Activated naive CD8-positive, alpha-beta T cell treated with anti-CD3 and anti-CD28 coated beads, Interleukin-2, amount 50 U/mL, for 24 hours (primary cell): Measurements from ENCODE around the gene ZNF836.
"Not testable (repeated sequence)": the region's sequence is repeated elsewhere in the genome, so short reads cannot be mapped to it uniquely, and the experiment has no call there.

ENCODE experiments used
- ATAC-seq: fragments of 150-1000 bp; cut with Tn5 transposase; one replicate; pipeline ENCODE4 v1.10.0; 2021
- DNase-seq: peaks from one replicate; pipeline ENCODE4 v3.0.0; 2021
- H3K27ac Mint-ChIP-seq: one replicate; pipeline ENCODE4 v1.8.0; 2021; ENCODE audit warnings: mild to moderate bottlenecking, mixed read lengths
- H3K27me3 Mint-ChIP-seq: one replicate; pipeline ENCODE4 v1.8.0; 2021; ENCODE audit warnings: mixed read lengths
- H3K36me3 Mint-ChIP-seq: one replicate; pipeline ENCODE4 v1.8.0; 2021; ENCODE audit warnings: low read depth, mixed read lengths
- H3K4me1 Mint-ChIP-seq: one replicate; pipeline ENCODE4 v1.8.0; 2021; ENCODE audit warnings: mixed read lengths
- H3K4me3 Mint-ChIP-seq: one replicate; pipeline ENCODE4 v1.8.0; 2021; ENCODE audit warnings: mild to moderate bottlenecking, moderate library complexity, mixed read lengths
- H3K9me3 Mint-ChIP-seq: one replicate; pipeline ENCODE4 v1.8.0; 2021; ENCODE audit warnings: mixed read lengths

ZNF836 gene

DNA sequence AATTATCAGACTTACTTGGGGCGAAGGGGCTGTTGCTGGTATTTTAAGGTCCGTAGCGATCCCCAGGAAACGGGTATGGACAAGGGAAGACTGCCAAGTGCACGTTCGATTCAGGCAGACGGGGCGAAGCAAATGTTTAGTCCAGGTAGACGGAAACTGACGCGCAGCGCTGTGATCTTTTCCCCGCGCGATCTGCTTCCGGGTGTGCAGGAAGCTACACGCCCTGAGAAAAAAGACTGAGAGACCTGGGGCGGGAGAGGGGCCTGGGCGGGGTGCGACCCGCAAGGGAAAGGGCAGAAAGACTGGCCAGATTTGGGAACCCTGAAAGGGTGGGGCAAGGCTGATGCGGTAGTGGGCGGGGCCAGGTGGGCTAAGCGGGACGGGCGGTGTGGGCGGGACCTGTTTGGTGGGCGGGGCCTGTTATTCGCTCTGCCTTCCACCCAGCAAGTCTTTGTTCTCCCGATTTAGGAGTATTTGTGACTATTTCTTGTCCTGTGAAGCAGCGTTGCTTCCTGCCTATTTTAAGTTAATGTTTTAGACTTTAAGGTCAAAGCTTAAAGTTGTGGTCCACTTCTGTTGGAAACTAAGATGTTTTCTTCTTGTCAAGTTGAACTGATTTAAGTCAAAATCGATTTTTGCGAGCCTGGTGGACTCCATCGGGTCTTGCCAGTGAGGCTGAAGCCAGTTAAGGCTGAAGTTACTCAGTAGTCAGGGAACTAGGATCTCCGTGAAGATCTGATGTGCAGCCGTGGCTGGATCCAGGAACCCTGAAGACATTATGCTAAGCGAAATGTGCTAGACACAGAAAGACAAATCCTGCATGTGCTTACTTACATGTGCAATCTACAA is at the start of gene ZNF836:
Gene ZNF836, minus strand, starts transcription at position 301 of the 849 bp plus-strand sequence. CDS start 3,549 bp downstream, outside the sequence.
- H3K9me3 Mint-ChIP-seq = peaks cover 16% of the 10 kb centered on the region
- ATAC-seq = peak; percentile 94
- DNase-seq = peak; percentile 92
- peak within 1 kb of the TSS; percentile 93 for H3K27ac Mint-ChIP-seq
- H3K36me3 Mint-ChIP-seq = peaks cover 37% of the 10 kb centered on the region
- H3K27me3 Mint-ChIP-seq = no peaks in the 10 kb centered on the region
- H3K4me1 Mint-ChIP-seq = peaks cover 34% of the 10 kb centered on the region
- peak within 1 kb of the TSS; percentile 97 for H3K4me3 Mint-ChIP-seq

DNA sequence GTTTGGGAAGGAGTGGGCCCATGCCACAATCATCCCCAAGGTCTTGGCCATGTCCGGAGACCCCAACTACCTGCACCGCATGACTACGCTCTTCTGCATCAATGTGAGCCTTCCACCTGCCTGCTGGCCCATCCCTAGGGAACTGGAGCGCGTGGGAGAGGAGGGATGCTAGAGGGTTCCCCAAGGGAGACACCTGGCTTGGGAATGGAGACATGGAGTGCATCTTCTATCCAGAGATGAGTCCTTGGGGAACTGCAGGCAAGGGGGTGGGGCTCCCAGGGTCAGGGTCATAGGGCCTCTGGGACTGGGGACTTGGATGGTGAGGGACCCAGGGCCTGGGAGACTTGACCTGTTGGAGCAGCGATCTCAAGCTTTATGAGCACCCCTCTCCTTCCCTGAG is 49.6 kb upstream of the ZNF836 start:
- H3K9me3 Mint-ChIP-seq = no peaks in the 10 kb centered on the region
- DNase-seq = no peak

DNA sequence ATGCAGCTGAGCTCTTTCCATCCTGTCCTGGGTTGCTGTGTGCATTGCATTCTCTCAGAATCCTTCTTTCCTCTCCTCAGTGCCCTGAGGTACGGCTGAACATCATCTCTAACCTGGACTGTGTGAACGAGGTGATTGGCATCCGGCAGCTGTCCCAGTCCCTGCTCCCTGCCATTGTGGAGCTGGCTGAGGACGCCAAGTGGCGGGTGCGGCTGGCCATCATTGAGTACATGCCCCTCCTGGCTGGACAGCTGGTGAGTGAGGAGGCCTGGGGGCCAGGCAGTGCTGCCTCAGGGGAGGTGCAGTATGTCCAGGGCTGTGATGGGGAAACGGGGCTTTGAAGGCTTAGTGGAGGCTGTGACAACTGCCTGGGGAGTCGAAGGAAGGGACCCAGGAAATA is 48.2 kb upstream of the ZNF836 start:
- ATAC-seq = no peak
- H3K36me3 Mint-ChIP-seq = peaks cover 67% of the 10 kb centered on the region
- no peaks in the 10 kb centered on the region for H3K27me3 Mint-ChIP-seq
- no peak overlapping the region for H3K4me3 Mint-ChIP-seq
- no peak overlapping the region for H3K27ac Mint-ChIP-seq
- DNase-seq = no peak
- no peaks in the 10 kb centered on the region for H3K4me1 Mint-ChIP-seq
- H3K9me3 Mint-ChIP-seq = no peaks in the 10 kb centered on the region

More for the DNA sequence above, 49.6 kb upstream of the ZNF836 start:
- H3K4me3 Mint-ChIP-seq = no peak overlapping the region
- H3K4me1 Mint-ChIP-seq = peaks cover 1% of the 10 kb centered on the region
- peaks cover 74% of the 10 kb centered on the region for H3K36me3 Mint-ChIP-seq
- no peak for ATAC-seq
- H3K27ac Mint-ChIP-seq = no peak overlapping the region
- no peaks in the 10 kb centered on the region for H3K27me3 Mint-ChIP-seq

DNA sequence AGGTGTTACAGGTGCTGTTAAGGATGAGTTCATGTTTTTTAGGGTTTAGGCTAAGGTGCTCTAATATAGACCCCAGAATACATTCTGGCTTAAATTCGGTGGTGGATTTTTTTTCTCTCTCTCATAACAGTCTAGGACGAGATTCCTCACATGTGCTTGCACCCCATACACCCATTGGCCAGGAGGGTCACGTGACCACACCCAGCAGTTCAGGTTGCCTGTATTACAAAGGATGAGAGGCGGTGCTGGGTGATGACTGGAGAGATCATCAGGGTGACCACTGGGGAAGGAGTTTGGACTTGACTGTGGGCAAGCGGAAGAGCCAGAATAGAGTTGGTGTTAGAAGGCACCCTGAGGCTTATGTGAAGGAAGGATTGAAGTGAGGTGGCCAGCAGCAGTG is 46.2 kb upstream of the ZNF836 start:
- H3K36me3 Mint-ChIP-seq = peaks cover 65% of the 10 kb centered on the region
- H3K9me3 Mint-ChIP-seq = no peaks in the 10 kb centered on the region

DNA sequence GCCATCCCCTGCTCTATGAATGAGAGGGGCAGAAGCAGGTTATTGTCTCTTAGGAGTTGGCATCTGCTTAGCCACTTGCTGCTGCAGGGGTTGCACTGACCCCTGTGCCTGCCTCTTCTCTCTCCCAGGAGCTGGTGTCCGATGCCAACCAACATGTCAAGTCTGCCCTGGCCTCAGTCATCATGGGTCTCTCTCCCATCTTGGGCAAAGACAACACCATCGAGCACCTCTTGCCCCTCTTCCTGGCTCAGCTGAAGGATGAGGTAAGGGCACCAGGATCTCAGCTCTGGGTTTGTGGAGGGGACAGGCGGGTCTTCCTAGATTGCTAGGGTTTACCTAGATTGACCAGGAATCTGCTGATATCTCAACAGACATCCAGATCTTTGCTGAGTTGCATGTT is 45.0 kb upstream of the ZNF836 start:
- H3K36me3 Mint-ChIP-seq = peaks cover 68% of the 10 kb centered on the region
- H3K27me3 Mint-ChIP-seq = no peaks in the 10 kb centered on the region
- H3K9me3 Mint-ChIP-seq = no peaks in the 10 kb centered on the region
- DNase-seq = no peak
- no peak overlapping the region for H3K27ac Mint-ChIP-seq
- no peaks in the 10 kb centered on the region for H3K4me1 Mint-ChIP-seq
- ATAC-seq = no peak
- H3K4me3 Mint-ChIP-seq = no peak overlapping the region

More for the DNA sequence above, 46.2 kb upstream of the ZNF836 start:
- peak overlapping the region; percentile 23 for H3K27ac Mint-ChIP-seq
- DNase-seq = no peak
- H3K4me1 Mint-ChIP-seq = no peaks in the 10 kb centered on the region
- H3K27me3 Mint-ChIP-seq = no peaks in the 10 kb centered on the region
- ATAC-seq = no peak
- H3K4me3 Mint-ChIP-seq = no peak overlapping the region

DNA sequence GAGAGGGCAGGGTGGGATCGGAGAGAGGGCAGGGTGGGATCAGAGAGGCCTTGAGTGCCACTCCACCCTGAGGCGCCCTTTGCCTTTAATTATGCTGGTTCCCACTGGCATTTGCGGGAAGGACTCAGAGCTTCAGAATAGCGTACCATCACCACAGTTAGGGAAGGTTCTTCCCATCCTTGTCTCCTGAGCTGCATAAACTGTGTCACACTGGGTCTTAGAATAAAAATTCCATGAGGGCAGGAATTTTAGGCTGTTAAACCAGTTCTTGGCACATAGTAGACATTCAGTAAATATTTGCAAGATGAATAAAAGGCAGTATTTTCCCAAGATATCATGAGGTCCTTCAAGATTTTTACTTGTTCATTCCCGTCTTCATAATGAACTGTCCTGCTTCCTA is 42.8 kb upstream of the ZNF836 start:
- Mint-ChIP-seq H3K4me1 (no peaks in the 10 kb centered on the region), H3K9me3 (no peaks in the 10 kb centered on the region), H3K4me3 (no peak overlapping the region), H3K36me3 (peaks cover 60% of the 10 kb centered on the region), H3K27me3 (no peaks in the 10 kb centered on the region), H3K27ac (no peak overlapping the region)
- DNase-seq (no peak), ATAC-seq (no peak)

DNA sequence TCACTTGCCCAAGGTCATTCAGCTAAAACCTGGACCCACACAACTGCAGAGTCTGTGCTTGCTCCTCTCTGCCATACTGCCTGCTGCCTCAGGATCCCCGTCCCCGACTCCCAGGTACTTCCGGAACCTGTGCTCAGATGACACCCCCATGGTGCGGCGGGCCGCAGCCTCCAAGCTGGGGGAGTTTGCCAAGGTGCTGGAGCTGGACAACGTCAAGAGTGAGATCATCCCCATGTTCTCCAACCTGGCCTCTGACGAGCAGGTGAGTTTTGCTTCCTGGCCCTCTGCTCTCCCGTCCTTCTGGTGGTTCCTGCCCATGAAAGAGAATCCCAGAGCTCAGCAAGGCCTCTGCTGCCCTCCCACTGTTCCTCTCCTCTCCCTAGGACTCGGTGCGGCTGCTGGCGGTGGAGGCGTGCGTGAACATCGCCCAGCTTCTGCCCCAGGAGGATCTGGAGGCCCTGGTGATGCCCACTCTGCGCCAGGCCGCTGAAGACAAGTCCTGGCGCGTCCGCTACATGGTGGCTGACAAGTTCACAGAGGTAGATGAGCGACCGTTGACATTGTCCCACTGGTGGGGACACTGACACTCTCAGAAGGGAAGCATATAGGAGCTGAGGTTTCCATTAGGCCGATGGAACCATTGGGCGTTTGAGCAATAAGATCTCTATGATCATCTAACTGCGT is 41.3 kb upstream of the ZNF836 start:
- Mint-ChIP-seq H3K27me3 (no peaks in the 10 kb centered on the region), H3K9me3 (no peaks in the 10 kb centered on the region), H3K4me3 (no peak overlapping the region), H3K4me1 (no peaks in the 10 kb centered on the region), H3K36me3 (peaks cover 54% of the 10 kb centered on the region), H3K27ac (no peak overlapping the region)
- ATAC-seq (no peak), DNase-seq (no peak)

DNA sequence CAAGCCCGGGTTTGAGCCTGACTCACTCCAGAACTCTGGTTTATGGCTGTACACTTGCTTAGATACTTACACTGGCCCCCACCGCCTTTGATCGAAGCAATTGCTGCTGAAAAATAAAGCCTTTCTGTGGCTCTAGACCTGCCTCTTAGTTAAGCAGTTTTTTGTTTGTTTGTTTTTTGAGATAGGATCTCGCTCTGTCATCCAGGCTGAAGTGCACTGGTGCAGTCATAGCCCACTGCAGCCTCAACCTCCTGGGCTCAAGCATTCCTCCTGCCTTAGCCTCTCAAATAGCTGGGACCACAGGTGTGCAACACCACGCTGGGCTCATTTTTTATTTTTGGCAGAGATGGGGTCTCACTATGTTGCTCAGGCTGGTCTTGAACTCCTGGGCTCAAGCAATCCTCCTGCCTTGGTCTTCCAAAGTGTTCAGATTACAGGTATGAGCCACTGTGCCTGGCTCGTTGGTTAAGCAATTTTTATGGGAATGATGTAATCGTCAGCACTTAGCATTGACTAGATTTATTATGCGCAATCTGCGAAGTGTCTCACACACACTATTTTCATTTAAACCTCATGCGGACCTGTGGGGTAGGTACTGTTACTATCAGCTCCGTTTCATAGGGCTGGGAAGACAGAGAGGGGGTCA is 40.6 kb upstream of the ZNF836 start:
- no peak overlapping the region for H3K27ac Mint-ChIP-seq
- H3K27me3 Mint-ChIP-seq = no peaks in the 10 kb centered on the region
- H3K4me3 Mint-ChIP-seq = no peak overlapping the region
- DNase-seq = no peak
- H3K4me1 Mint-ChIP-seq = no peaks in the 10 kb centered on the region
- H3K36me3 Mint-ChIP-seq = peaks cover 50% of the 10 kb centered on the region
- no peaks in the 10 kb centered on the region for H3K9me3 Mint-ChIP-seq
- no peak for ATAC-seq

DNA sequence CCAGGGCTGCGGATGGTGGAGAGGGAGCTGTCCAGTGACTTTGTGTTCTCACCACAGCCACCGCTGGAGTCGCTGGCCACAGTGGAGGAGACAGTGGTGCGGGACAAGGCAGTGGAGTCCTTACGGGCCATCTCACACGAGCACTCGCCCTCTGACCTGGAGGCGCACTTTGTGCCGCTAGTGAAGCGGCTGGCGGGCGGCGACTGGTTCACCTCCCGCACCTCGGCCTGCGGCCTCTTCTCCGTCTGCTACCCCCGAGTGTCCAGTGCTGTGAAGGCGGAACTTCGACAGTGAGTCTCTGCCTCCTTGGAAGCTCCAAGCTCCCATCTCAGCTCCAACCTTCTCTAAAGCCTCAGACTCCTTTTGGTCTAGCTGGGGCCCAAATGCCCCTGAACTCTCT is 39.8 kb upstream of the ZNF836 start:
- H3K27ac Mint-ChIP-seq = no peak overlapping the region
- H3K9me3 Mint-ChIP-seq = no peaks in the 10 kb centered on the region
- no peaks in the 10 kb centered on the region for H3K4me1 Mint-ChIP-seq
- ATAC-seq (no peak), DNase-seq (no peak)
- peaks cover 49% of the 10 kb centered on the region for H3K36me3 Mint-ChIP-seq
- H3K27me3 Mint-ChIP-seq = no peaks in the 10 kb centered on the region
- H3K4me3 Mint-ChIP-seq = no peak overlapping the region

DNA sequence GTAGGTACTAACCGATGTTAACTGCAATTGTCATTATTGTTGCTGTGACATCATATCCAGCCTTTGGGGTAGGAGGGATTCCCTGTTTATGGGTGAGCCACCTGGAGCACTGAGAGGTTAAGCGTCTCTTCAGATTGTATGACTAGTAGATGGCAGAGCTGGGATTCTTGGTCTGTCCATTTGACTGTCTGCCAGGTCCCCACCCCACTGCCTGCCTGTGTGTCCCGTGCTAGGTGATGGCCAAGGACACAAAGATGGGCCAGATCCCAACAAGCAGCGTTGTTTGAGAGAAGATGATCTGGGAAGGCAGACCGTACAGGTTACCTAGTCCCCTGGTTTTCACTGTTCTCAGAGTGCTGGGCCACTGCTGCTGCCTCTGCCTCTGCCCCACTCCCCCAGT is 35.1 kb upstream of the ZNF836 start:
- no peaks in the 10 kb centered on the region for H3K9me3 Mint-ChIP-seq
- H3K4me1 Mint-ChIP-seq = peaks cover 11% of the 10 kb centered on the region
- no peak for DNase-seq
- H3K36me3 Mint-ChIP-seq = peaks cover 53% of the 10 kb centered on the region
- no peak for ATAC-seq
- H3K27ac Mint-ChIP-seq = no peak overlapping the region
- H3K27me3 Mint-ChIP-seq = no peaks in the 10 kb centered on the region
- H3K4me3 Mint-ChIP-seq = no peak overlapping the region

DNA sequence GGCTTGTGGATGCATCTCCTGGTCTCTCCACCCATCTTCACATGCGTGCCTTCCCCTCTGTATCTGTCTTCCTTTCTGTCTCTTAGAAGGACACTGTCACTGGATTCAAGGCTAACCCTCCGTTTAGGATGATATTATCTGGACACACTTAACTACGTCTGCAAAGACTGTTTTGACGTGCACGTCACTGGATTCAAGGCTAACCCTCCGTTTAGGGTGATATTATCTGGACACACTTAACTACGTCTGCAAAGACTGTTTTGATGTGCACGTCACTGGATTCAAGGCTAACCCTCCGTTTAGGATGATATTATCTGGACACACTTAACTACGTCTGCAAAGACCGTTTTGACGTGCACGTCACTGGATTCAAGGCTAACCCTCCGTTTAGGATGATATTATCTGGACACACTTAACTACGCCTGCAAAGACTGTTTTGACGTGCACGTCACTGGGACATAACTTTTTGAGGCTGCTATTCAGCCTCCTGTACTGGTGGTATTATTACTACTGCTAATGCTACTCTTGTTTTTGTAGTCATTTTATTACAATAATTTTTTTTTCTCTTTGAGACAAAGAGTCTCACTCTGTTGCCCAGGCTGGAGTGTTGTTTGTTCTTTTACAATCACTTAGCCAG is 29.5 kb upstream of the ZNF836 start:
- H3K27me3 Mint-ChIP-seq, H3K27ac Mint-ChIP-seq, H3K4me3 Mint-ChIP-seq, ATAC-seq, DNase-seq, H3K9me3 Mint-ChIP-seq: not testable (repeated sequence)
- Mint-ChIP-seq H3K4me1 (peaks cover 22% of the 10 kb centered on the region), H3K36me3 (peaks cover 57% of the 10 kb centered on the region)

DNA sequence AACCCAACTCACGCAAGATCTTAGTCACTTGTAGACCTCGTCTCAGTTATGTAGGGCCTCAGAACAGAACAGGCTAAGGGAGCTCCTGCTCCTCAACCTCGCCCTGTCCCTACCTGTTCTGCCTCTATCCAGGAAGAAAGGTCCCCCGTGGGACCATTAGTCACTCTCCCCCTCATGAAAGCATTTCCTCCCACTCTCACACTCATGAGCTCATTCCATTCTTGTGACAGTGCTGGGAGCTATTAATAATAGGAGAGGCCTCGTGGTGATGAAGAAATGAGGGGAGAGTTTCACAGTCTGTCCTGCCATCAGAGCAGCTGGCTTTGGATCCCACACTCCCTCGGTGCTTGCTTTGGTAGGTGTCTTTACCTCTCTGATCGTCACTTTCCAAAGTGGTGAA is 28.6 kb upstream of the ZNF836 start:
- Mint-ChIP-seq H3K4me3 (no peak overlapping the region), H3K4me1 (peaks cover 22% of the 10 kb centered on the region), H3K27me3 (no peaks in the 10 kb centered on the region), H3K9me3 (no peaks in the 10 kb centered on the region), H3K27ac (peak overlapping the region; percentile 42), H3K36me3 (peaks cover 56% of the 10 kb centered on the region)
- DNase-seq = no peak
- no peak for ATAC-seq

DNA sequence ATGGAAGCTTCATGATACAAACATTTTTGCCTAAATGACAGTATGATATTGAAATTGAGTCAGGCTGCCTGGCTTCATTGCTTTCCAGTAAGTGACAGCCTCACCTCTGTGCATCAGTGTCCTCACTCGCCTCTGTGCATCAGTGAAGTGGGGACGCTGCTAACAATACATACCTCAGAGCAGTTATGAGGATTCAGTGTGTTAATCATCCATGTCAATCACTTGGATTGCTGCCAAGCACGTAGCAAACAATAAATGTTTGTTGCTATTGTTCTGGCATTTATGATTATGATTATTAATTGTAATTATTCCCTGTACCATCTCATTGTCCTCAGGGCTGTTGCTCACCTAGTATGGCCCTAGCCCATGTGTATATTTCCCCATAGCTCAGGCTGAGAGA is 27.3 kb upstream of the ZNF836 start:
- DNase-seq (no peak), ATAC-seq (no peak)
- H3K36me3 Mint-ChIP-seq = peaks cover 53% of the 10 kb centered on the region
- H3K27ac Mint-ChIP-seq = no peak overlapping the region
- no peak overlapping the region for H3K4me3 Mint-ChIP-seq
- no peaks in the 10 kb centered on the region for H3K9me3 Mint-ChIP-seq
- H3K4me1 Mint-ChIP-seq = peaks cover 22% of the 10 kb centered on the region
- no peaks in the 10 kb centered on the region for H3K27me3 Mint-ChIP-seq

DNA sequence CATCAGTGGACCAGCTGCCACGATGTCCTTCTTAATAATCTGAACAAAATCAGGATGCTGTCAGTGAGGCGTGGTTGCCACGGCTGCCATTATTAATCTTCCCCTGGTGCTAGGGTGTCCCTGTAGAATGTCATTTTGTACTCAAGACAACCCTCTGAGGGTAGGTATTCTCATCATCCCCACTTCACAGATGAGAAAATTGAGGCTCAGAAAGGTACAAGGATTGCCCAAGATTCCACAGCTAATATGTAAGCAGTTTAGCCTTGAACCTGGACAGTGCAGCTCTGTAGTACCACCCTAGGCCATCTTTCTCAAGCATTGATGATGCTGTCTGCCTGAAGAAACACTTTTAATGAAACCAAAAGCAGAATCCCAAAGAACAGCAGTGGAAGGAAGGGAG is 26.5 kb upstream of the ZNF836 start:
- peaks cover 26% of the 10 kb centered on the region for H3K4me1 Mint-ChIP-seq
- H3K4me3 Mint-ChIP-seq = no peak overlapping the region

More for the DNA sequence above, 26.5 kb upstream of the ZNF836 start:
- Mint-ChIP-seq H3K27me3 (no peaks in the 10 kb centered on the region), H3K27ac (no peak overlapping the region), H3K9me3 (no peaks in the 10 kb centered on the region), H3K36me3 (peaks cover 51% of the 10 kb centered on the region)
- ATAC-seq = no peak
- DNase-seq = no peak
